ENCODE results near the gene SPTBN1. TPM values are rescaled to one million over a fixed set of nuclear protein-coding genes. Genes with fewer than 3 reads are reported as not detected.

Gene SPTBN1
- total RNA-seq, 1 experiment from 2014 or later = 262 TPM

DNA sequence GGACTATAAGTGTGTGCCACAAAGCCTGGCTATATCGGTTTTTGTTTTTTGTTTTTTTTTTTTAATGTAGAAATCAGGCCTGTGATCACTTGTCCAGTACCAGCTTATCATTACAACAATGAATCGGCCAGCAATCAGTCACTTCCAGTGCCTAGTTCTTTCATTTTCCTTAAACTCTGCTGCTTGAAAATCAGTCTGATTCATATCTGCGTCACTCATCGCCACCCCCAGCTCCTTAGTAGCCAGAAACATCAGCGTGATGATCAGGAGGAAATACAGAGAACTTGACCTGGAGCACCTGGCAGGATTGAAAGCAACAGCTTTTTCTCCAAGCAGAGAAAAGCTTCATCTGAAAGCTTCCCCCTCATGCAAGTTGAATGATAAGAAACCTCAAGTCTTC is 75.4 kb downstream of the SPTBN1 start:
- Histone ChIP-seq H3K4me1 (replicated peaks; ENCODE audit: insufficient read depth) (peaks cover 41% of the 10 kb centered on the region), H3K4me2 (peak overlapping the region; percentile 65), H3F3A (ENCODE audit: insufficient read depth, low read depth) (peaks cover 24% of the 10 kb centered on the region), H3K36me3 (ENCODE audit: low read depth) (no peaks in the 10 kb centered on the region), H2AFZ (peak overlapping the region; percentile 31), H3K27ac (peak overlapping the region; percentile 87), H3K79me2 (ENCODE audit: low read depth) (no peaks in the 10 kb centered on the region), H4K20me1 (ENCODE audit: insufficient read depth) (no peaks in the 10 kb centered on the region), H3K9me2 (ENCODE audit: insufficient read depth) (no peaks in the 10 kb centered on the region), H3K9me3 (ENCODE audit: insufficient read depth, low read depth) (no peaks in the 10 kb centered on the region), H3K27me3 (ENCODE audit: insufficient read depth, low read depth) (no peaks in the 10 kb centered on the region), H3K4me3 (no peak overlapping the region; the same call in 1 of the 2 replicates)
- TF ChIP-seq EZH2 (IDR thresholded peaks at IDR 0.05; ENCODE audit: low read depth) (no peak), CTCF (conservative IDR thresholded peaks at IDR 0.05) (no peak)
- CTCF ChIA-PET = interaction anchor here (0.6 kb wide), 1 partner anchor 9 kb away, joined by 4 read pairs; no protein-coding TSS in a partner anchor
- intact Hi-C loops (cut with micrococcal nuclease; ENCODE audit: unreplicated experiment) = loop anchor here (1.0 kb wide), 1 partner anchor 40 kb away; no protein-coding TSS in a partner anchor
- POLR2A ChIA-PET (ENCODE audit: unreplicated experiment) = interaction anchor here (0.5 to 1.1 kb wide), 7 partner anchors 19 to 645 kb away, joined by 4 to 15 read pairs (median 7); no protein-coding TSS in a partner anchor
- peak; percentile 56 to 88 for DNase-seq
- BruUV-seq (replicated peaks) = no TSS peak

GRCh38 chr2:54534221-54534620 is 78.1 kb downstream of the SPTBN1 start:
- Histone ChIP-seq H3K79me2 (ENCODE audit: low read depth) (no peaks in the 10 kb centered on the region), H3K27ac (peak overlapping the region; percentile 87; the same call in 1 of the 2 replicates), H3K9me3 (ENCODE audit: insufficient read depth, low read depth) (no peaks in the 10 kb centered on the region), H3K9me2 (ENCODE audit: insufficient read depth) (no peaks in the 10 kb centered on the region), H2AFZ (no peak overlapping the region), H3K27me3 (ENCODE audit: insufficient read depth, low read depth) (no peaks in the 10 kb centered on the region), H3K36me3 (ENCODE audit: low read depth) (no peaks in the 10 kb centered on the region), H4K20me1 (ENCODE audit: insufficient read depth) (no peaks in the 10 kb centered on the region), H3K4me1 (replicated peaks; ENCODE audit: insufficient read depth) (peaks cover 41% of the 10 kb centered on the region), H3K4me2 (0 out of 2 replicates have a peak overlapping the region, but pooled peaks have one; percentile 1), H3K4me3 (no peak overlapping the region), H3F3A (ENCODE audit: insufficient read depth, low read depth) (peaks cover 24% of the 10 kb centered on the region)
- TF ChIP-seq EZH2 (IDR thresholded peaks at IDR 0.05; ENCODE audit: low read depth) (no peak), CTCF (conservative IDR thresholded peaks at IDR 0.05) (no peak)
- no TSS peak for BruUV-seq (replicated peaks)
- ChIA-PET POLR2A (ENCODE audit: unreplicated experiment) (no interaction called here), CTCF (no interaction called here)
- no peak for DNase-seq
- intact Hi-C loops (cut with micrococcal nuclease; ENCODE audit: unreplicated experiment) = no loop called here

DNA sequence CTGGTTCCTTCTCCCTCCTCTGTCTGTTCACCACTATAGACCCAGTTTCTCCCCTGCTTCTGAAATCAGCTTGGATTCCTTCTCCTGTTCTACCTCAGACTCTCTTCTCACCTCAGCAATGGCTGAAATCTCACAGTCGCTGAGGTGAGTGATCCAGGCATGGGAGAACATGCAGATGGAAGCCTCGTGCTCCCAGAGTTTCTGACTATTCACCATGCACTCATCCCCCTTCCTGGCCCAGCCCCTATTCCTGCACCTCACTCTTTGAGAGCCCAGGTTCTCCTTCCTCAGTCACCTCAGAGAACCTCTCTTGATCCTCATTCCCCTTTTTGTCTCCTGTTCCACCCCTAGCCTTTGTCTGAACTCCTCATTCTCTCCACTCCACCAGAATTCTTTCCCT is 78.5 kb downstream of the SPTBN1 start:
- no peak overlapping the region for H3K4me2 ChIP-seq
- TF ChIP-seq CTCF (conservative IDR thresholded peaks at IDR 0.05) = no peak
- no peak for TF ChIP-seq EZH2 (IDR thresholded peaks at IDR 0.05; ENCODE audit: low read depth)
- no peak overlapping the region for H3K4me3 ChIP-seq
- no TSS peak for BruUV-seq (replicated peaks)
- no peak for DNase-seq
- intact Hi-C loops (cut with micrococcal nuclease; ENCODE audit: unreplicated experiment) = no loop called here
- H3K27me3 ChIP-seq (ENCODE audit: insufficient read depth, low read depth) = no peaks in the 10 kb centered on the region
- CTCF ChIA-PET = no interaction called here
- H3K9me2 ChIP-seq (ENCODE audit: insufficient read depth) = no peaks in the 10 kb centered on the region
- H3K36me3 ChIP-seq (ENCODE audit: low read depth) = no peaks in the 10 kb centered on the region
- no peak overlapping the region for H2AFZ ChIP-seq
- POLR2A ChIA-PET (ENCODE audit: unreplicated experiment) = no interaction called here
- H3K79me2 ChIP-seq (ENCODE audit: low read depth) = no peaks in the 10 kb centered on the region
- H3K9me3 ChIP-seq (ENCODE audit: insufficient read depth, low read depth) = no peaks in the 10 kb centered on the region
- H3K27ac ChIP-seq = peak overlapping the region; percentile 87; the same call in 1 of the 2 replicates
- no peaks in the 10 kb centered on the region for H4K20me1 ChIP-seq (ENCODE audit: insufficient read depth)
- H3F3A ChIP-seq (ENCODE audit: insufficient read depth, low read depth) = peaks cover 24% of the 10 kb centered on the region
- H3K4me1 ChIP-seq (replicated peaks; ENCODE audit: insufficient read depth) = peaks cover 41% of the 10 kb centered on the region

Measured in PC-9 (cell line).